A673 (cell line): ENCODE measurements around the gene TMEM35B.
"Not testable (repeated sequence)": the region's sequence is repeated elsewhere in the genome, so short reads cannot be mapped to it uniquely, and the experiment has no call there.

ENCODE experiments used
- EZH2 ChIP-seq: fragments of 200-600 bp; sonication (generic); IDR thresholded peaks from 2 replicates; pipeline ENCODE4 v1.6.1; 2017; ENCODE audit warnings: borderline replicate concordance, low read depth, mild to moderate bottlenecking, mixed read lengths, antibody characterized with exemption, low read length; ENCODE audit not compliant: poor library complexity, severe bottlenecking
- TF ChIP-seq, protein P1 (sequence below): fragments of 300-800, 200-600 bp; sonication (generic); conservative IDR thresholded peaks from 2 replicates; pipeline ENCODE4 v1.5.1; 2017; ENCODE audit warnings: low read depth, mild to moderate bottlenecking, antibody characterized with exemption, low read length, moderate library complexity, mixed read lengths

DNA sequence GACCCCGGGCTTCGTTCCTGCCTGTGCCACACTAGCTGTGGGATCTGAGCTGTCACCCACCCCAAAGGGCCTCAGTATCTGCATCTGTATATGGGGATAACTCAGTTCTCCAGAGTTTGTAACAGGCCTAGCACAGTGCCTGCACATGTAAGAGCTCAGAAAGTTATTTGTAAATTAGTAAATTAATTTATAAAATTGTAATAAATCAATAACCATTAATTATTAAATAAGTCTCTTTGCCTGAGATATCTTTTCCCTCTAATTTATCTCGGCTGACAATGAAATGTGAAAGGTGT, 410 bp upstream of the TMEM35B start:
- TF ChIP-seq, protein P1, sequence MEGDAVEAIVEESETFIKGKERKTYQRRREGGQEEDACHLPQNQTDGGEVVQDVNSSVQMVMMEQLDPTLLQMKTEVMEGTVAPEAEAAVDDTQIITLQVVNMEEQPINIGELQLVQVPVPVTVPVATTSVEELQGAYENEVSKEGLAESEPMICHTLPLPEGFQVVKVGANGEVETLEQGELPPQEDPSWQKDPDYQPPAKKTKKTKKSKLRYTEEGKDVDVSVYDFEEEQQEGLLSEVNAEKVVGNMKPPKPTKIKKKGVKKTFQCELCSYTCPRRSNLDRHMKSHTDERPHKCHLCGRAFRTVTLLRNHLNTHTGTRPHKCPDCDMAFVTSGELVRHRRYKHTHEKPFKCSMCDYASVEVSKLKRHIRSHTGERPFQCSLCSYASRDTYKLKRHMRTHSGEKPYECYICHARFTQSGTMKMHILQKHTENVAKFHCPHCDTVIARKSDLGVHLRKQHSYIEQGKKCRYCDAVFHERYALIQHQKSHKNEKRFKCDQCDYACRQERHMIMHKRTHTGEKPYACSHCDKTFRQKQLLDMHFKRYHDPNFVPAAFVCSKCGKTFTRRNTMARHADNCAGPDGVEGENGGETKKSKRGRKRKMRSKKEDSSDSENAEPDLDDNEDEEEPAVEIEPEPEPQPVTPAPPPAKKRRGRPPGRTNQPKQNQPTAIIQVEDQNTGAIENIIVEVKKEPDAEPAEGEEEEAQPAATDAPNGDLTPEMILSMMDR = not testable (repeated sequence)
- TF ChIP-seq EZH2 = not testable (repeated sequence)
